ENCODE measurements around the gene BICRA.

- TF ChIP-seq CTCF (IDR thresholded peaks at IDR 0.05; ENCODE audit: low read length) = no peak
- TF ChIP-seq EZH2 (IDR thresholded peaks at IDR 0.05; ENCODE audit: borderline replicate concordance, low read length) = no peak
These were observed 19.3 kb downstream of the BICRA start for GRCh38 chr19:47628078-47628771.
